H1 (cell line): ENCODE measurements around the gene SYT13. TPM values are rescaled to one million over a fixed set of nuclear protein-coding genes. Genes with fewer than 3 reads are reported as not detected.

Source experiments
- CTCF ChIA-PET: fragments of 300-600 bp; sonication (Branson Sonifier 250); formaldehyde crosslinking; loops from one replicate; lab custom pipeline; 2021; ENCODE audit not compliant: partially characterized antibody; lab: Charles Lee
- POLR2A ChIA-PET: fragments of 300-600 bp; sonication (Branson Sonifier 250); formaldehyde crosslinking; loops from one replicate; lab custom pipeline; 2021; ENCODE audit warnings: inconsistent platforms; ENCODE audit not compliant: partially characterized antibody; lab: Charles Lee
- DNase-seq, 2 experiments: peaks; one replicate each; pipeline versions ENCODE4 v3.0.0 to v3.0.0-alpha.2; 2010 to 2022; ENCODE audit warnings: low spot score in 2 of 2, low read depth in 1 of 2, mixed read lengths in 1 of 2
- FAIRE-seq: peaks from 2 replicates; lab custom pipeline; 2011; peaks lifted over from hg19 to GRCh38; lab: Jason Lieb, UNC
- H2AFZ ChIP-seq: 2 replicates; pipeline ENCODE4 v1.8.1; 2012; ENCODE audit warnings: low read length, inconsistent platforms
- H2AK5ac ChIP-seq: 2 replicates; pipeline ENCODE4 v1.6.1; 2013; ENCODE audit warnings: low read depth, low read length
- H2BK120ac ChIP-seq: replicated peaks from 2 replicates; pipeline ENCODE3; 2013; ENCODE audit warnings: low read depth, low read length, inconsistent platforms
- H2BK12ac ChIP-seq: 2 replicates; pipeline ENCODE4 v1.6.1; 2013; ENCODE audit warnings: low read depth, low read length
- H2BK15ac ChIP-seq: 2 replicates; pipeline ENCODE4 v1.6.1; 2013; ENCODE audit warnings: low read length
- H2BK20ac ChIP-seq: 2 replicates; pipeline ENCODE4 v1.6.1; 2013; ENCODE audit warnings: low read length
- H2BK5ac ChIP-seq: 2 replicates; pipeline ENCODE4 v1.6.1; 2013; ENCODE audit warnings: low read depth, low read length
- H3K14ac ChIP-seq: 2 replicates; pipeline ENCODE4 v1.6.1; 2013; ENCODE audit warnings: inconsistent platforms; ENCODE audit not compliant: insufficient read length
- H3K18ac ChIP-seq: 2 replicates; pipeline ENCODE4 v1.6.1; 2013; ENCODE audit warnings: low read length; ENCODE audit errors: extremely low read depth
- H3K23ac ChIP-seq: 2 replicates; pipeline ENCODE4 v1.6.1; 2013; ENCODE audit warnings: inconsistent platforms; ENCODE audit not compliant: insufficient read length
- H3K23me2 ChIP-seq: 2 replicates; pipeline ENCODE4 v1.6.1; 2013; ENCODE audit warnings: low read depth, low read length
- H3K27ac ChIP-seq: 2 replicates; pipeline ENCODE4 v1.6.1; 2011; ENCODE audit warnings: low read depth, low read length, inconsistent platforms
- H3K27me3 ChIP-seq, 4 experiments: replicated peaks in 1 of 4; 1 replicate in 1 of 4; 2 replicates in 3 of 4; pipeline versions ENCODE4 v1.6.1 to v1.8.1; 2011 to 2013; ENCODE audit warnings: low read length in 3 of 4, mild to moderate bottlenecking in 3 of 4, inconsistent platforms in 2 of 4, mixed read lengths in 2 of 4, moderate library complexity in 1 of 4; ENCODE audit not compliant: control insufficient read depth in 3 of 4, insufficient read depth in 3 of 4; ENCODE audit errors: extremely low read depth in 1 of 4
- H3K36me3 ChIP-seq, 4 experiments: 2 replicates each; pipeline versions ENCODE4 v1.6.1 to v1.8.1; 2011 to 2013; ENCODE audit warnings: mild to moderate bottlenecking in 4 of 4, low read length in 3 of 4, moderate library complexity in 2 of 4, control low read depth in 1 of 4, inconsistent platforms in 1 of 4; ENCODE audit not compliant: insufficient read depth in 4 of 4, control insufficient read depth in 2 of 4
- H3K4ac ChIP-seq: replicated peaks from 2 replicates; pipeline ENCODE3; 2013; ENCODE audit warnings: low read length, low read depth, mixed read lengths, inconsistent platforms; ENCODE audit not compliant: insufficient read length
- H3K4me1 ChIP-seq, 4 experiments: replicated peaks in 1 of 4; 1 replicate in 1 of 4; 2 replicates in 3 of 4; pipeline versions ENCODE4 v1.6.1 to v1.8.1; 2011 to 2013; ENCODE audit warnings: low read length in 3 of 4, inconsistent platforms in 2 of 4, mixed read lengths in 1 of 4; ENCODE audit not compliant: insufficient read depth in 4 of 4, control insufficient read depth in 3 of 4
- H3K4me2 ChIP-seq, 2 experiments: 2 replicates each; pipeline versions ENCODE4 v1.6.1 to v1.8.1; 2011 to 2013; ENCODE audit warnings: low read depth in 2 of 2, low read length in 2 of 2, control low read depth in 1 of 2, inconsistent platforms in 1 of 2, mild to moderate bottlenecking in 1 of 2; ENCODE audit not compliant: insufficient read depth in 1 of 2
- H3K4me3 ChIP-seq, 4 experiments: fragments of 200-600, 300-600 bp in 1 of 4; sonication (generic), shearing (Covaris generic), sonication (Bioruptor Twin) in 1 of 4; 2 replicates each; pipeline versions ENCODE4 v1.5.1 to v1.8.1; 2011 to 2016; ENCODE audit warnings: low read length in 4 of 4, low read depth in 3 of 4, control low read depth in 2 of 4, inconsistent platforms in 2 of 4, mild to moderate bottlenecking in 2 of 4, mixed read lengths in 1 of 4, moderate library complexity in 1 of 4; ENCODE audit not compliant: insufficient read depth in 2 of 4; ENCODE audit errors: extremely low read depth in 1 of 4
- H3K56ac ChIP-seq: replicated peaks from 2 replicates; pipeline ENCODE3; 2013; ENCODE audit warnings: low read depth, mild to moderate bottlenecking, mixed read lengths, low read length, inconsistent platforms; ENCODE audit not compliant: insufficient read length
- H3K79me1 ChIP-seq: 2 replicates; pipeline ENCODE4 v1.6.1; 2013; ENCODE audit warnings: low read depth, low read length, control low read depth
- H3K79me2 ChIP-seq, 2 experiments: 2 replicates each; pipeline versions ENCODE4 v1.6.1 to v1.8.1; 2012 to 2013; ENCODE audit warnings: low read length in 2 of 2, mild to moderate bottlenecking in 2 of 2, inconsistent platforms in 1 of 2; ENCODE audit not compliant: insufficient read depth in 2 of 2, control insufficient read depth in 1 of 2
- H3K9ac ChIP-seq, 4 experiments: replicated peaks in 1 of 4; 1 replicate in 1 of 4; 2 replicates in 3 of 4; pipeline versions ENCODE4 v1.6.1 to v1.8.1; 2011 to 2013; ENCODE audit warnings: low read depth in 3 of 4, low read length in 3 of 4, control low read depth in 2 of 4, mild to moderate bottlenecking in 2 of 4, moderate library complexity in 2 of 4, inconsistent platforms in 1 of 4; ENCODE audit errors: extremely low read depth in 1 of 4
- H3K9me3 ChIP-seq, 2 experiments: 2 replicates each; pipeline versions ENCODE4 v1.6.1 to v1.8.1; 2012 to 2013; ENCODE audit warnings: mild to moderate bottlenecking in 2 of 2, moderate library complexity in 2 of 2, control low read depth in 1 of 2, inconsistent platforms in 1 of 2, low read depth in 1 of 2, low read length in 1 of 2, mixed read lengths in 1 of 2; ENCODE audit not compliant: insufficient read depth in 2 of 2
- H4K20me1 ChIP-seq, 2 experiments: replicated peaks in 1 of 2; 2 replicates each; pipeline versions ENCODE3 to v1.8.1; 2011 to 2013; ENCODE audit warnings: inconsistent platforms in 2 of 2, low read length in 2 of 2, mild to moderate bottlenecking in 1 of 2; ENCODE audit not compliant: insufficient read depth in 2 of 2, control insufficient read depth in 1 of 2
- H4K5ac ChIP-seq: 2 replicates; pipeline ENCODE4 v1.6.1; 2013; ENCODE audit warnings: low read length, low read depth, mixed read lengths, inconsistent platforms; ENCODE audit not compliant: insufficient read length
- H4K8ac ChIP-seq: 2 replicates; pipeline ENCODE4 v1.8.0; 2013; ENCODE audit warnings: mild to moderate bottlenecking, moderate library complexity, low read length, inconsistent platforms; ENCODE audit not compliant: insufficient read depth; ENCODE audit errors: extremely low read depth
- H4K91ac ChIP-seq: replicated peaks from 2 replicates; pipeline ENCODE3; 2013; ENCODE audit warnings: low read length, mixed read lengths, inconsistent platforms; ENCODE audit not compliant: insufficient read length
- EP300 ChIP-seq, 2 experiments: IDR thresholded peaks; 1 replicate in 1 of 2; 2 replicates in 1 of 2; pipeline ENCODE4 v1.6.1; 2011 to 2012; ENCODE audit warnings: low read depth in 2 of 2, low read length in 2 of 2, mild to moderate bottlenecking in 2 of 2, borderline replicate concordance in 1 of 2, inconsistent platforms in 1 of 2, moderate library complexity in 1 of 2
- HDAC6 ChIP-seq: IDR thresholded peaks from one replicate; pipeline ENCODE4 v1.7.1; 2012; ENCODE audit warnings: low read depth, mild to moderate bottlenecking, inconsistent platforms, low read length, moderate library complexity
- KDM5A ChIP-seq: fragments of 200-600 bp; IDR thresholded peaks from 2 replicates; pipeline ENCODE4 v1.7.1; 2012; ENCODE audit warnings: mild to moderate bottlenecking, low read length, inconsistent platforms, mixed read lengths
- WGBS, 2 experiments: shearing (Covaris generic) in 1 of 2; methylation state at CpG; one replicate each; pipeline versions ENCODE4 v1.1.6 to v1.1.7; 2013 to 2015; ENCODE audit warnings: low lambda C conversion rate in 2 of 2, mixed read lengths in 2 of 2, inconsistent platforms in 1 of 2, low coverage in 1 of 2, missing lambda C conversion rate in 1 of 2; ENCODE audit not compliant: insufficient replicate concordance in 2 of 2, insufficient coverage in 1 of 2, insufficient read length in 1 of 2; ENCODE audit errors: extremely low coverage in 1 of 2, missing lambda C conversion rate in 1 of 2; 5-methylcytosine and 5-hydroxymethylcytosine counted together
- polyA plus RNA-seq, 7 experiments: library from polyadenylated mRNA; depleted of rRNA in 3 of 7; stranded (reverse) in 5 of 7; unstranded in 2 of 7; fragments of >200 nt in 5 of 7; fragments of 200-250 nt in 2 of 7; gene quantifications; 1 replicate in 5 of 7; 2 replicates in 1 of 7; 4 replicates in 1 of 7; pipeline versions ENCODE4 v1.2.1 to v1.2.3, GENCODE V29; 2011 to 2013; ENCODE audit warnings: missing spikeins in 2 of 7, mixed read lengths in 2 of 7
- total RNA-seq: library from RNA; stranded (reverse); fragmentation: NEBNext Ultra II Directional; extraction: Animal tissue kit (Norgen Biotek cat#: 25700); gene quantifications from 2 replicates; pipeline ENCODE4 v1.2.1, GENCODE V29; 2021

Gene SYT13
- total and polyA plus RNA-seq, 2 of the 8 experiments (the other 6 are each of a cell fraction or from before 2014, with no cell fraction given): 4.8 to 13.2 TPM

DNA sequence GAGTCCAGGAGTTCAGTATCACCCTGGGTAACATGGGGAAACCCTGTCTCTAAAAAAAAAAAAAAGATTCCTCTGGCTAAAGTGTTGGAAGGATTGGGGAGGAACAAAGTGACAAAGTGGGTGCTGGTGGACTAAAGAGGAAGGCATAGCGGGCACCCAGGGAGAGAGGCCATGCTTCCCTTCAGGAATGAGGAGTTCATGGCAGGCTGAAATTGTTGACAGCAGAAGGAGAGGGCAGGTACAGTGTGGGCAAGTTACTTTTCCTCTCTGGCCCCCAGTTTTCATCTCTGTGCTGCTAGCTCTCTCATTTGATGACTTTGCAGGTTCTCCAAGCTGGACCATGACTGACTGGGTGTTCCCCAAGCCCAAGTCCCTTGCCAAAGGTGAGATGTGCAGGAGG is 4.4 kb upstream of the SYT13 start:
- Histone ChIP-seq H2BK12ac (no peak overlapping the region), H4K5ac (no peak overlapping the region), H3K9ac (no peak overlapping the region), H2BK5ac (no peak overlapping the region), H3K4me3 (no peak overlapping the region), H3K56ac (no peak overlapping the region), H3K36me3 (no peaks in the 10 kb centered on the region), H3K14ac (no peak overlapping the region), H3K18ac (no peak overlapping the region), H2AFZ (no peak overlapping the region), H2BK15ac (no peak overlapping the region), H3K4me2 (no peak overlapping the region), H3K27ac (no peak overlapping the region), H4K20me1 (no peaks in the 10 kb centered on the region), H3K23me2 (peaks cover 6% of the 10 kb centered on the region; the same call in 1 of the 2 replicates), H4K8ac (no peak overlapping the region), H3K79me1 (no peaks in the 10 kb centered on the region), H4K91ac (no peak overlapping the region), H3K79me2 (no peaks in the 10 kb centered on the region), H3K23ac (no peak overlapping the region), H3K4ac (peak overlapping the region; percentile 28), H2AK5ac (no peak overlapping the region), H3K27me3 (peaks cover 0 to under 1% (median 0%) of the 10 kb centered on the region in 4 experiments; a peak in 4 of 7 replicates), H3K9me3 (no peaks in the 10 kb centered on the region), H3K4me1 (peaks cover 0 to 7% (median 0%) of the 10 kb centered on the region in 4 experiments; a peak in 1 of 7 replicates), H2BK120ac (no peak overlapping the region), H2BK20ac (no peak overlapping the region)
- FAIRE-seq (no peak), DNase-seq (no peak)
- ChIA-PET CTCF (interaction anchor here (0.9 to 16.2 kb wide), 12 partner anchors 22 to 185 kb away, joined by 3 to 211 read pairs (median 3); no protein-coding TSS in a partner anchor), POLR2A (no interaction called here)
- 81% methylated on average over 1 of the region's 1 CpG; no CpG with 5 or more reads in 1 of the 2 experiments for WGBS, 2 experiments
- no peak for TF ChIP-seq EP300 (IDR thresholded peaks at IDR 0.05; ENCODE audit: borderline replicate concordance in 1 of 2, low read depth in 2 of 2, low read length in 2 of 2)
- no peak for TF ChIP-seq KDM5A
- TF ChIP-seq HDAC6: no peak
